ENCODE measurements around the gene PDZD2.
A peak's percentile ranks its signal among the peaks of the same experiment; 100 is the strongest.
"Not testable (repeated sequence)": the region's sequence is repeated elsewhere in the genome, so short reads cannot be mapped to it uniquely, and the experiment has no call there.

Gene PDZD2

DNA sequence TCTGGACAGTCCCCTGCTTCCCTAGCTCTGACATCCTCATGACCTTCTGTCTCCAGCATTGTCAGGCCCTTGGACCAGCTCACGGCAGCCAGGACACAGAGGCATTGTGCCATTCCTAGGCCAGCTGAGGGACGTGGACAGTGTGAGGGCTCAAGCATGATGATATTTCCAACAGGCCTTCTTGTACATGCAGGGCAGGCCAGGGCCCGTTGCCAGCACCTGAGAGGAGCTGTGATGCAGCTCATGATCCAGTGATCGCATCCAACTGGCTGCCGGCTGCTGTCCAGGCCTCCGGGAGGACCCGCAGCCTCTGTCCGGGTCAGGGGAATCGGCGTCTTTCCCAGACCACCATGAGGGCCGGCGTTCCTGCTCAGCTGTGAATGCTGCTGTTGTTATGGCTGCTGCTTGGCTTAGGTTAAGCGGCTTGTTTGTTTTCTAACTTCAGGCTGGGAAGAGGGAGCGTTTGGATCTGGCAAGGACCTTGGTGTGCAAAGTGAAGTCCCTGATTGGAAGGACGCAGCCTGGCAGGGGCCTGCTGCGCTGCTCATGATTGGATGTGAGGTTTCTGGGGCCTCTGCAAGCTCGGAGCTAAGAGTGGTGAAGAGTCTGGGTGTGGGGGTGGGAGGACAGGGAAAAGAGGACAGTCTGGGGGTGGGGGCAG lies 53.8 kb downstream of the PDZD2 start:
- no peak for DNase-seq

- DNase-seq, result no peak
Observed at GRCh38 chr5:31698673-31699072, 59.7 kb downstream of the PDZD2 start.

- DNase-seq, result no peak
Observed at GRCh38 chr5:31701642-31702299, 62.8 kb downstream of the PDZD2 start.

DNA sequence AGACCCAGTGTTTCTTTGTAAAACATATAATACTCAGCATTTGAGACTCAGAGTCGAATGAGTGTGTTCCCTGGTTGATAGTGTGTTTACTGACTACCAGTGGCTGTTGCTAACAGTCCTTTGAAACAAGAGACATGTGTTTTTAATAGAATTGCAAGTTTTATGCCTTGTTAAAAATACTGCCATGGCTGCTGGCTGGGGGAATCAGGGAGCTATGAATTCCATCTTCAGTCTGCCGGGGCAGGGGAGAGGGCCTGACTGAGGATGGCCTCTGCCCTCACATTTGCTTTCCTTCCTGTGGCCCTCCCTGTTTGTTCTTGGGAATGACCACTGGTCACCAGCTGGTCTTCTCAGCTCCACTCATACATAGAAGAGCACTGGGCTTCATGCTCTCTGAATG lies 63.8 kb downstream of the PDZD2 start:
- no peak for DNase-seq

DNA sequence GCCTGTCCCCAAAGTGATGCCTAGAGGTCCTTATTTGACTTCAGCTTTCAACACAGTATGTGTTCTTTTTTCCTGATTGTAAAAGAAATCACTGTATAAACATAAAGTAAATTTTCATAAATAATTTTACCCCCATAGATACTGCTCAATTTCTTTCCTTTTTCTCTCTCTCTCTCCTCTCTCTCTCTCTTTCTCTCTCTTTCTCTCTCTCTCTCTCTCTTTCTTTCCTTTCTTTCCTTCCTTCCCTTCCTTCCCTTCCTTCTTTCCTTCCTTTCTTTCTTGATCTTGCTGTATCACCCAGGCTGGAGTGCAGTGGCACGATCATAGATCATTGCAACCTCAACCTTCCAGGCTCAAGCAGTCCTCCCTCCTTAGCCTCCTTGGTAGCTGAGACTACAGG lies 64.8 kb downstream of the PDZD2 start:
- DNase-seq, result no peak

- DNase-seq, result no peak
Observed at GRCh38 chr5:31706186-31706585, 67.3 kb downstream of the PDZD2 start.

- DNase-seq, result no peak
Observed at GRCh38 chr5:31707329-31707728, 68.4 kb downstream of the PDZD2 start.

DNA sequence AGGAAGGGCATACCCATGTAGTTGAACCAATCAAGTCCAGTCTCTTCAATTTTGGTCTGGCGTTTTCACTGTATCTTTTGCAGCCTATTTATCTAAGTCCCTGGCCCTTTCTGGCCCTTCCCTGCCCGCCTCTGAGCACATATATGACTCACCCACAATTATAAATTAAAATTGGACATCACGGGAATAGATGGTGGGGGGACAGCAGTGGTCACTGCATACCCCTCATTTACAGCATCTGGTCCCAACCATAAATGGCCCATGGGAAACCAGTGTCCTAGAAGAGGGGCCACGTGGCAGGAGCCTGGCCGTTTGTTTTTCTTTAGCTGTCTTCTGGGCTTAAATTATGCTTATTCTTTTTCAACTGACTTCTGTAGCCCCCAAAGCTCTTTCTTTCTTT lies 69.2 kb downstream of the PDZD2 start:
- no peak for DNase-seq

DNA sequence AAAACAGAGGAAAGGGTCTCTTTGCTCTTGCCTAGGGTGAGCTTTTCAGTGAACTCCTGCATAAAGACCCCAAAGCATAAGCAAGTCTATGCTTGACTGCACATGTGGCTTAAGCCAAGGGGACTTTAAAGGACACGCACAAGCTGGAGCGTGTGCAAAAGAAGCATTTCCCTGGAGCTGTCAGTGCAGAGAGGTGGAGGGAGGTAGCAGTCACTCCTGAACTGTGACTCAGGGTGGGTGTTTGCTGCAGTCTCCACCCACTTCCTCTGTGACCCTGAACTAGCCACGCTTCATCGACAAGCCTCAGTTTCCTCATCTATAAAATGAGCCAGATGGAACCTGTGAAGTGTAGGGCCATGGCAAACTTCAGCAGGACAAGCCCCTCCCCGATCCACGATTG lies 72.4 kb downstream of the PDZD2 start:
- no peak for DNase-seq

DNA sequence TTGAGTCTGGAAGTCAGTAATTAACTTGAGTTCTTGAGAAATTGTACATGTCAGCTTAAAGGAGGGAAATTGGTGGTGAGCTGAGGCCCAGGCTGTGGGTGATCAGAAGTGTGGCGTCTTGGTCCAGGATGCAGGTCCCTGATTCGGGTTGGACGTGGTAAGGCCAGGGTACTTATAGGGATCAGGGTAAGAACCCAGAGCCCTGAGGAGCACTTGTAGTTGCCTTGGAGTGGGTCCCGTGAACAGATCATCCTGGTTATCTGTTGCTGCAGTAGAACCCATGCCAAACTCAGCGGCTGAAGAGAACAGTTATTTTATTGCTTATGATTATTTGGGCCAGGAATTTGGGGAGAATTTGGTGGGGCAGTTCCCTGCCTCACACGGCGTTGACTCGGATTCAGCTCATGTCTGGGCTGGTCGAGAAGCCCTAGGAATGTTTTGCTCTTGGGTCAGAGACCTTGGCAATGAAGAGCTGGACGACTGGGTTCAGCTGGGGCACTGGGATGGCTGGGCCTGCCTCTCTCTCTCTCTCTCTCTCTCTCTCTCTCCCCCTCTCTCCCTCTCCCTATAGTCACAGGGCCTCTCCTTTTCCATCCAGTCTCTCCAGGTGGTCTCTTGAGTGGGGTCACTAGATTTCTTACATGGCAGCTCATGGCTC lies 73.1 kb downstream of the PDZD2 start:
- DNase-seq, result no peak

DNA sequence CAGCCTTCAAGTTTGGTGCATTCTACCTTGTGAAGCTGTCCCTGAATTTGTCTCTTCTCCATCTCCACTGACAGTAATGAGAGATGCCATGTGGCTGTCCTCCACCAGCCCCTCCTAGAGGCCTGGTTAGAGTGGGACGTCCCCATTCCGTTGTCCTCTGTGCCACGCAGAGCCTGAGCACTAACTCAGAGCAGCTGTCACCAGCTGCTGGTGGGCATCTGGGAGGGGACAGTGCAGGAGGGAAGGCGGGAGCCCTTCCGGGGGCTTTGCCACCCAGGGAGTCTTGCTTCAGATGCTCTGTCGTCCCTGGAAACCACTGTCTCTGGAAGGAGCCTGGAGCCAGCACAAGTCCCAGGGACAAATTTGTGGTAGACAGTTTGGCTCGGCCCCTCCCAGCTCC lies 78.6 kb downstream of the PDZD2 start:
- no peak for DNase-seq

DNA sequence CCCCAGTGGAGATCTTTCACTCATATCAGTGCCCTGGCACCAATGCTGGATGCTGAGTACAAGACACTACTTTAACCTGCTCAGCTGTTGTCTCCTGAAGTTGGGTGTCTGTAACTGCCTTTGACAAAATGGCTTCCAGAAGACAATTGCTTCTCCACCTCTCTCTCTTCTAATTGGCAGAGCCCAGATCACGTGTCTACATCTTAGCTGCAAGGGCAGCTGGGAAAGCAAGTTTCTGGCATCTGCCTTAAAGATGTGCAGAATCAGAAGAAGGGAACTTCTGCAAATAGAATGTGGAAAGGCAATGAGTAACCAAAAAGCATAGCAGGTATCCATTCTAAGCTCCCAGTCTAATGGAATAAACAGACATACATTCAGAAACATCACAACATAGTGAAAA lies 81.1 kb downstream of the PDZD2 start:
- DNase-seq, result no peak

GRCh38 chr5:31720811-31721345 lies 81.9 kb downstream of the PDZD2 start:
- DNase-seq, result no peak

- DNase-seq, result no peak
Observed at GRCh38 chr5:31722111-31722510, 83.2 kb downstream of the PDZD2 start.

DNA sequence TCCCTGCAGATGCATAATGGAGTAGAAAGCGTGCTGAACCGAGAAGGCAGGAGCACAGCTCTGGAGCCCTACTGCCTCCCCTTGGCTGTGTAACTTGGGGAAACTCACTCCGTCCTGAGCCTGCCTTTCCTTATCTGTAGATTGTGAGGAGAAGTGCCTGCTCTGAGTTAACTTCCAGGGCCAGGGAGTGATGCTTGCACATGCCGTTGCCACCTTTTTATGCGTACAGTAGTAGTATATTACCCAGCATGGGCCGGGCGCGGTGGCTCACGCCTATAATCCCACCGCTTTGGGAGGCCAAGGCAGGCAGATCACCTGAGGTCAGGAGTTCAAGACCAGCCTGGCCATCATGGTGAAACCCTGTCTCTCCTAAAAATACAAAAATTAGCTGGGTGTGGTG lies 87.1 kb downstream of the PDZD2 start:
- DNase-seq, result no peak

- DNase-seq, result no peak
Observed at GRCh38 chr5:31726952-31727351, 88.0 kb downstream of the PDZD2 start.

DNA sequence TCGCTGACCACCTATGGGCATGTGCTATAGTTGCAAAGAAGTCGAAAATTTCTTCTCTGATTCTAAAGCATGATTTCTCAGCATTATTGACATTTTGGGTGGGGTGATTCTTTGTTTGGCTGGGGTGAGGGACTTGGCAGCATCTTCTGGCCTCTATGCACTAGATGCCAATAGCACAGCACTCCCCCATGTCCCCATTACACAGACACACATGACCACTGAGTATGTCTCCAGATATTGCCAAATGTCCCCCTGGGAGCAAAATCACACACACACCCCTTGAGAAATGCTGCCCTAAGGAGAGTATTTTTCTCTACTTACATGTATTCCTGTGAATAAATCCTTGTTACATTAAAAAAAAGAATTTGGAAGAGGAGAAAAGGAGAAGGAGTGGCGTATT lies 89.1 kb downstream of the PDZD2 start:
- DNase-seq, result no peak

DNA sequence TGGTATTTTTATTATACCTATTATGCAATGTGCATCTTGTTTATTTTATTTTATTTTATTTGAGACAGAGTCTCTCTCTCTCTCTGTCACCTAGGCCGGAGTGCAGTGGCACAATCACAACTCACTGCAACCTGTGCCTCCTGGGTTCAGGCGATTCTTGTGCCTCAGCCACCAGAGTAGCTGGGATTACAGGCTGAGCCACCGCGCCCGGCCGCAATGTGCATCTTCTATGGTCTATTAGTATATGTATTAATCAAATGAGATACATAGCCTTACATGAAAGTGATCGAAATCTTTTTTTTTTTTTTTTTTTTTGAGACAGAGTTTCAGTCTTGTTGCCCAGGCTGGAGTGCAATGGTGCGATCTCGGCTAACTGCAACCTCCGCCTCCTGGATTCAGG lies 89.9 kb downstream of the PDZD2 start:
- not testable (repeated sequence) for DNase-seq

GRCh38 chr5:31730139-31730538 lies 91.2 kb downstream of the PDZD2 start:
- no peak for DNase-seq

DNA sequence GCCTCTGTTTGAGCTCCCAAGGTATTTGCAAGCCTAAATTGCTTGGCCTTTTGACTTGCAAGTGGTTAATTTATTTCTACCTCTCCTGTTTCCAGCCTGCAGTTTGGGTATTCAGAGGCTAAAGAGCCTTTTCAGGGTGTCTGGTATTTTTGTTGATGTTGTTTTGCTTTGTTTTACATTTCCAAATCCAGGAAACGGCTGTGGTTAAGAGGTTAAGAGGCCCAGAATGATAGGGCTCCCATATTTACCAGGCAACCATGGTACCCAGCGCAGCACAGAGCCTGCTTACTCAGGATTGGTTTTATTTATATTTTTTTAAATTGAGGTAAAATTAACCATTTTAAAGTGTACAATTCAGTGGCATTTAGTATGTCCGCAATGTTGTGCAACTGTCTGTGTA lies 92.1 kb downstream of the PDZD2 start:
- peak in 1 of 2 donors; percentile 14 for DNase-seq

- no peak for DNase-seq
Observed at GRCh38 chr5:31731710-31732301, 92.9 kb downstream of the PDZD2 start.

DNA sequence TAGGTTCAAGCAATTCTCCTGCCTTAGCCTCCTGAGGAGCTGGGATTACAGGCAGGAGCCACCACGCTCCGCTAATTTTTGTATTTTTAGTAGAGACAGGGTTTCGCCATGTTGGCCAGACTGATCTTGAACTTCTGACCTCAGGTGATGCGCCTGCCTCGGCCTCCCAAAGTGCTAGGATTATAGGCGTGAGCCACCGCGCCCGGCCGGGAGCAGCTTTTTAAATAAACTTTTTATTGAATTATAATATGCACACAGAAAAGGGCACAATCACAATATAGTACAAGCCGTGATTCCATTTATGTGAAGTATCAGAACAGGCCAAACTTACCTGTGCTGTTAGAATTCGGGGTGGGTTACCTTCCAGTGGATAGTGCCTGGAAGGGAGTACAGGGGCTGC lies 93.9 kb downstream of the PDZD2 start:
- DNase-seq, result not testable (repeated sequence)

DNA sequence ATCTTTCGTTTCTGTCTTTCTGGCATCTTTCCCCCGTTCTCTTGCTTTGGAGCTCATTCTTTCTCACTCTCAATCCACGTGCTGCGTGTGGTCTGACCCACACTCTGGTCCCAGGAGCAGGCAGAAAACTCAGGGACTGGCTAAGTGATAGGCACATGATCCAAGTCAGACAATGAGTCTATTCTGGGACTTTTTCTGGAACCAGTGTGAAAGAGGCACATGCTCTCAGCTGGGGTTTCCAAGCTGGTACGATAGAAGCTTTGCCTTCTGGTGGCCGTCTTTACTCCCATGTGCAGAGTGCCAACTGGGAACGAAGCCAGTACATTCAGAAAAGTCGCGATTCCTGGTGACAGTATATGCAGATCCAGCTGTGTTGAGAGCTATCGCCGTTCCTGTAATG lies 94.4 kb downstream of the PDZD2 start:
- DNase-seq, result no peak

DNA sequence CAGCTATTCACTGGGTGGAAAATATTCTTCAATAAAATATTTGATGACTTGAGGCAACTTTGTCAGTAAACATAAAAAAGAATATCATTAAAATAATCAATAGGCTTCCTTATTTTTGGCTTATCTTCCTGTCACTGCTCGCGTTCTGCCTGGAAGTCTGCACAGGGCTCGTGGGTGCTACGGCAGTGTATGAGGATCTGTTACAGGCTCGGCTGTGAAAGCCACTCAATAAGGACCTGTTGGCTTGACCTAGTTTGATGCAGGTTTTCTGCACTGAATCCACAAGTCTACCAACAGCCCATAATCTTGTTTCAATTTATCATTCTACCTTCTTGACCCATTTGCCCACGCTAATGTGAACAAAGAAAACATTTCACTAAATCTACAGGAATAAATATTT lies 97.2 kb downstream of the PDZD2 start:
- DNase-seq, result no peak
